ENCODE data around the gene HKDC1. TPM values are rescaled to one million over a fixed set of nuclear protein-coding genes. Genes with fewer than 3 reads are reported as not detected.
"Not testable (repeated sequence)": the region's sequence is repeated elsewhere in the genome, so short reads cannot be mapped to it uniquely, and the experiment has no call there.

The HKDC1 gene
- total RNA-seq, 1 donor from 2014 or later: 3.0 TPM

- intact Hi-C loops (cut with micrococcal nuclease): loop anchor here (5.0 kb wide), 1 partner anchor 393 kb away; the partner anchor contains the start of gene FAM241B
These were observed 19.0 kb downstream of the HKDC1 start for GRCh38 chr10:69239136-69239535.

- intact Hi-C loops (cut with micrococcal nuclease): loop anchor here (5.0 kb wide), 1 partner anchor 392 kb away; the partner anchor contains the start of gene FAM241B
These were observed 19.8 kb downstream of the HKDC1 start for GRCh38 chr10:69239816-69240434.

GRCh38 chr10:69240455-69240854 lies 20.3 kb downstream of the HKDC1 start:
- intact Hi-C loops (cut with micrococcal nuclease): no loop called here

GRCh38 chr10:69241575-69241974 lies 21.4 kb downstream of the HKDC1 start:
- intact Hi-C loops (cut with micrococcal nuclease): no loop called here

- intact Hi-C loops (cut with micrococcal nuclease): no loop called here
These were observed 22.1 kb downstream of the HKDC1 start for GRCh38 chr10:69242040-69242851.

GRCh38 chr10:69242852-69243212 lies 22.7 kb downstream of the HKDC1 start:
- intact Hi-C loops (cut with micrococcal nuclease): no loop called here

GRCh38 chr10:69243817-69244216 lies 23.7 kb downstream of the HKDC1 start:
- intact Hi-C loops (cut with micrococcal nuclease): no loop called here

- intact Hi-C loops (cut with micrococcal nuclease): no loop called here
These were observed 25.9 kb downstream of the HKDC1 start for GRCh38 chr10:69246036-69246435.

- intact Hi-C loops (cut with micrococcal nuclease): no loop called here
These were observed 26.6 kb downstream of the HKDC1 start for GRCh38 chr10:69246581-69247312.

- intact Hi-C loops (cut with micrococcal nuclease): no loop called here
These were observed 27.2 kb downstream of the HKDC1 start for GRCh38 chr10:69247313-69247710.

GRCh38 chr10:69248117-69248730 lies 28.1 kb downstream of the HKDC1 start:
- intact Hi-C loops (cut with micrococcal nuclease): no loop called here

- intact Hi-C loops (cut with micrococcal nuclease): no loop called here
These were observed 29.9 kb downstream of the HKDC1 start for GRCh38 chr10:69250041-69250440.

GRCh38 chr10:69251417-69251816 lies 31.3 kb downstream of the HKDC1 start:
- intact Hi-C loops (cut with micrococcal nuclease): not testable (repeated sequence)

GRCh38 chr10:69253171-69253570 lies 33.0 kb downstream of the HKDC1 start:
- intact Hi-C loops (cut with micrococcal nuclease): no loop called here

- intact Hi-C loops (cut with micrococcal nuclease): no loop called here
These were observed 34.7 kb downstream of the HKDC1 start for GRCh38 chr10:69254877-69255276.

GRCh38 chr10:69259547-69260243 lies 39.6 kb downstream of the HKDC1 start:
- intact Hi-C loops (cut with micrococcal nuclease): no loop called here

- intact Hi-C loops (cut with micrococcal nuclease): no loop called here
These were observed 41.1 kb downstream of the HKDC1 start for GRCh38 chr10:69261184-69261583.

- intact Hi-C loops (cut with micrococcal nuclease): loop anchor here (1.0 kb wide), 1 partner anchor 130 kb away; no protein-coding TSS in a partner anchor
These were observed 42.2 kb downstream of the HKDC1 start for GRCh38 chr10:69262292-69262751.

GRCh38 chr10:69265521-69265920 lies 45.4 kb downstream of the HKDC1 start:
- intact Hi-C loops (cut with micrococcal nuclease): no loop called here

GRCh38 chr10:69268761-69269416 lies 48.8 kb downstream of the HKDC1 start:
- intact Hi-C loops (cut with micrococcal nuclease): no loop called here

All from T-helper 1 cell treated with Interleukin-12 subunit alpha and Interleukin-12 subunit beta and Interleukin-4 antibody, amounts not matched to agents 30 ng/mL and 1 ng/mL, for 36 hours (primary cell).